HS-5 (cell line): Measurements from ENCODE around the gene DENND11.

Source experiments
- DNase-seq: peaks from one replicate; pipeline ENCODE4 v3.0.0-alpha.2; 2012; ENCODE audit warnings: low read depth

Gene DENND11

GRCh38 chr7:141679014-141679413, 23.0 kb downstream of the DENND11 start:
- DNase-seq = no peak

- no peak for DNase-seq
Observed at GRCh38 chr7:141676618-141677017, 25.3 kb downstream of the DENND11 start.

- no peak for DNase-seq
Observed at GRCh38 chr7:141675436-141676215, 26.3 kb downstream of the DENND11 start.

GRCh38 chr7:141674702-141675101, 27.3 kb downstream of the DENND11 start:
- no peak for DNase-seq

GRCh38 chr7:141674171-141674671, 27.7 kb downstream of the DENND11 start:
- DNase-seq = no peak

GRCh38 chr7:141673346-141673745, 28.6 kb downstream of the DENND11 start:
- no peak for DNase-seq

GRCh38 chr7:141671705-141672496, 30.1 kb downstream of the DENND11 start:
- no peak for DNase-seq

GRCh38 chr7:141668853-141669252, 33.1 kb downstream of the DENND11 start:
- DNase-seq = no peak

GRCh38 chr7:141666071-141666470, 35.9 kb downstream of the DENND11 start:
- no peak for DNase-seq

GRCh38 chr7:141665208-141666035, 36.5 kb downstream of the DENND11 start:
- no peak for DNase-seq

- no peak for DNase-seq
Observed at GRCh38 chr7:141664450-141664849, 37.5 kb downstream of the DENND11 start.

- DNase-seq = no peak
Observed at GRCh38 chr7:141663081-141663849, 38.7 kb downstream of the DENND11 start.

GRCh38 chr7:141660259-141660658, 41.7 kb downstream of the DENND11 start:
- no peak for DNase-seq

GRCh38 chr7:141659501-141659900, 42.5 kb downstream of the DENND11 start:
- no peak for DNase-seq

- no peak for DNase-seq
Observed at GRCh38 chr7:141654551-141654950, 47.4 kb downstream of the DENND11 start.

- no peak for DNase-seq
Observed at GRCh38 chr7:141652691-141653090, 49.3 kb downstream of the DENND11 start.
